T-helper 1 cell treated with Interleukin-12 subunit alpha and Interleukin-12 subunit beta and Interleukin-4 antibody, amounts not matched to agents 30 μg/mL and 1 μg/mL, for 36 hours (primary cell): ENCODE measurements around the gene DYNLT2.

Experiments
- H3K27ac Mint-ChIP-seq: one replicate; pipeline ENCODE4 v1.8.0; 2021; ENCODE audit warnings: mild to moderate bottlenecking, mixed read lengths
- H3K27me3 Mint-ChIP-seq: one replicate; pipeline ENCODE4 v1.8.0; 2021; ENCODE audit warnings: low read depth, mixed read lengths
- H3K36me3 Mint-ChIP-seq: one replicate; pipeline ENCODE4 v1.8.0; 2021; ENCODE audit warnings: low read depth, mixed read lengths
- H3K4me1 Mint-ChIP-seq: one replicate; pipeline ENCODE4 v1.8.0; 2021; ENCODE audit warnings: low read depth, mixed read lengths
- H3K4me3 Mint-ChIP-seq: one replicate; pipeline ENCODE4 v1.8.0; 2021; ENCODE audit warnings: mild to moderate bottlenecking, moderate library complexity, mixed read lengths
- H3K9me3 Mint-ChIP-seq: one replicate; pipeline ENCODE4 v1.8.0; 2021; ENCODE audit warnings: mixed read lengths

DYNLT2 gene

GRCh38 chr6:169789146-169789943 lies 38.0 kb upstream of the DYNLT2 start:
- Mint-ChIP-seq H3K4me1 (peaks cover 15% of the 10 kb centered on the region), H3K36me3 (no peaks in the 10 kb centered on the region), H3K27me3 (peaks cover 47% of the 10 kb centered on the region), H3K4me3 (peak overlapping the region; percentile 80), H3K9me3 (no peaks in the 10 kb centered on the region), H3K27ac (no peak overlapping the region)

GRCh38 chr6:169788809-169789145 lies 37.4 kb upstream of the DYNLT2 start:
- H3K9me3 Mint-ChIP-seq, result no peaks in the 10 kb centered on the region
- peaks cover 42% of the 10 kb centered on the region for H3K27me3 Mint-ChIP-seq
- peaks cover 2% of the 10 kb centered on the region for H3K36me3 Mint-ChIP-seq
- peaks cover 15% of the 10 kb centered on the region for H3K4me1 Mint-ChIP-seq
- H3K4me3 Mint-ChIP-seq, result no peak overlapping the region
- no peak overlapping the region for H3K27ac Mint-ChIP-seq

- H3K4me1 Mint-ChIP-seq, result peaks cover 15% of the 10 kb centered on the region
- no peak overlapping the region for H3K27ac Mint-ChIP-seq
- H3K4me3 Mint-ChIP-seq, result no peak overlapping the region
- no peaks in the 10 kb centered on the region for H3K9me3 Mint-ChIP-seq
- H3K36me3 Mint-ChIP-seq, result peaks cover 10% of the 10 kb centered on the region
- H3K27me3 Mint-ChIP-seq, result peaks cover 33% of the 10 kb centered on the region
These were observed 36.4 kb upstream of the DYNLT2 start for GRCh38 chr6:169787797-169788196.

GRCh38 chr6:169786349-169786748 lies 35.0 kb upstream of the DYNLT2 start:
- H3K27me3 Mint-ChIP-seq, result peaks cover 21% of the 10 kb centered on the region
- peaks cover 13% of the 10 kb centered on the region for H3K36me3 Mint-ChIP-seq
- no peak overlapping the region for H3K4me3 Mint-ChIP-seq
- no peaks in the 10 kb centered on the region for H3K9me3 Mint-ChIP-seq
- H3K4me1 Mint-ChIP-seq, result peaks cover 13% of the 10 kb centered on the region
- H3K27ac Mint-ChIP-seq, result no peak overlapping the region

GRCh38 chr6:169785566-169785965 lies 34.2 kb upstream of the DYNLT2 start:
- H3K27ac Mint-ChIP-seq, result no peak overlapping the region
- peaks cover 13% of the 10 kb centered on the region for H3K27me3 Mint-ChIP-seq
- H3K36me3 Mint-ChIP-seq, result peaks cover 15% of the 10 kb centered on the region
- no peaks in the 10 kb centered on the region for H3K9me3 Mint-ChIP-seq
- H3K4me1 Mint-ChIP-seq, result peaks cover 9% of the 10 kb centered on the region
- no peak overlapping the region for H3K4me3 Mint-ChIP-seq

- Mint-ChIP-seq H3K36me3 (peaks cover 20% of the 10 kb centered on the region), H3K27ac (no peak overlapping the region), H3K27me3 (peaks cover 6% of the 10 kb centered on the region)
These were observed 33.5 kb upstream of the DYNLT2 start for GRCh38 chr6:169784821-169785340.

GRCh38 chr6:169783971-169784820 lies 32.8 kb upstream of the DYNLT2 start:
- no peak overlapping the region for H3K4me3 Mint-ChIP-seq
- H3K27me3 Mint-ChIP-seq, result peaks cover 3% of the 10 kb centered on the region
- H3K27ac Mint-ChIP-seq, result no peak overlapping the region
- H3K4me1 Mint-ChIP-seq, result no peaks in the 10 kb centered on the region
- H3K9me3 Mint-ChIP-seq, result no peaks in the 10 kb centered on the region
- H3K36me3 Mint-ChIP-seq, result peaks cover 20% of the 10 kb centered on the region

More at GRCh38 chr6:169784821-169785340, 33.5 kb upstream of the DYNLT2 start:
- Mint-ChIP-seq H3K4me1 (peaks cover 4% of the 10 kb centered on the region), H3K9me3 (no peaks in the 10 kb centered on the region), H3K4me3 (no peak overlapping the region)

- no peaks in the 10 kb centered on the region for H3K27me3 Mint-ChIP-seq
- H3K27ac Mint-ChIP-seq, result no peak overlapping the region
- H3K9me3 Mint-ChIP-seq, result no peaks in the 10 kb centered on the region
- H3K4me3 Mint-ChIP-seq, result no peak overlapping the region
- H3K4me1 Mint-ChIP-seq, result no peaks in the 10 kb centered on the region
- H3K36me3 Mint-ChIP-seq, result peaks cover 20% of the 10 kb centered on the region
These were observed 32.0 kb upstream of the DYNLT2 start for GRCh38 chr6:169783401-169783800.

- H3K4me3 Mint-ChIP-seq, result no peak overlapping the region
- peaks cover 20% of the 10 kb centered on the region for H3K36me3 Mint-ChIP-seq
- H3K4me1 Mint-ChIP-seq, result no peaks in the 10 kb centered on the region
- H3K9me3 Mint-ChIP-seq, result no peaks in the 10 kb centered on the region
- no peak overlapping the region for H3K27ac Mint-ChIP-seq
- no peaks in the 10 kb centered on the region for H3K27me3 Mint-ChIP-seq
These were observed 31.6 kb upstream of the DYNLT2 start for GRCh38 chr6:169782966-169783365.

GRCh38 chr6:169780571-169781091 lies 29.3 kb upstream of the DYNLT2 start:
- Mint-ChIP-seq H3K36me3 (peaks cover 25% of the 10 kb centered on the region), H3K4me1 (no peaks in the 10 kb centered on the region), H3K9me3 (no peaks in the 10 kb centered on the region), H3K4me3 (no peak overlapping the region), H3K27me3 (no peaks in the 10 kb centered on the region), H3K27ac (no peak overlapping the region)

- H3K36me3 Mint-ChIP-seq, result peaks cover 25% of the 10 kb centered on the region
- no peaks in the 10 kb centered on the region for H3K9me3 Mint-ChIP-seq
- no peak overlapping the region for H3K27ac Mint-ChIP-seq
- no peaks in the 10 kb centered on the region for H3K4me1 Mint-ChIP-seq
- H3K4me3 Mint-ChIP-seq, result no peak overlapping the region
- H3K27me3 Mint-ChIP-seq, result no peaks in the 10 kb centered on the region
These were observed 28.5 kb upstream of the DYNLT2 start for GRCh38 chr6:169779896-169780295.

GRCh38 chr6:169779092-169779815 lies 27.9 kb upstream of the DYNLT2 start:
- H3K36me3 Mint-ChIP-seq, result peaks cover 25% of the 10 kb centered on the region
- H3K27me3 Mint-ChIP-seq, result no peaks in the 10 kb centered on the region
- H3K4me1 Mint-ChIP-seq, result no peaks in the 10 kb centered on the region
- no peak overlapping the region for H3K27ac Mint-ChIP-seq
- H3K4me3 Mint-ChIP-seq, result no peak overlapping the region
- no peaks in the 10 kb centered on the region for H3K9me3 Mint-ChIP-seq

GRCh38 chr6:169778646-169779045 lies 27.3 kb upstream of the DYNLT2 start:
- no peaks in the 10 kb centered on the region for H3K9me3 Mint-ChIP-seq
- no peaks in the 10 kb centered on the region for H3K4me1 Mint-ChIP-seq
- H3K36me3 Mint-ChIP-seq, result peaks cover 24% of the 10 kb centered on the region
- no peaks in the 10 kb centered on the region for H3K27me3 Mint-ChIP-seq
- no peak overlapping the region for H3K4me3 Mint-ChIP-seq
- no peak overlapping the region for H3K27ac Mint-ChIP-seq

GRCh38 chr6:169777896-169778295 lies 26.5 kb upstream of the DYNLT2 start:
- peaks cover 22% of the 10 kb centered on the region for H3K36me3 Mint-ChIP-seq
- H3K4me1 Mint-ChIP-seq, result no peaks in the 10 kb centered on the region
- H3K4me3 Mint-ChIP-seq, result no peak overlapping the region
- H3K9me3 Mint-ChIP-seq, result no peaks in the 10 kb centered on the region
- no peak overlapping the region for H3K27ac Mint-ChIP-seq
- no peaks in the 10 kb centered on the region for H3K27me3 Mint-ChIP-seq
